ENCODE data around the gene FRRS1.

DNA sequence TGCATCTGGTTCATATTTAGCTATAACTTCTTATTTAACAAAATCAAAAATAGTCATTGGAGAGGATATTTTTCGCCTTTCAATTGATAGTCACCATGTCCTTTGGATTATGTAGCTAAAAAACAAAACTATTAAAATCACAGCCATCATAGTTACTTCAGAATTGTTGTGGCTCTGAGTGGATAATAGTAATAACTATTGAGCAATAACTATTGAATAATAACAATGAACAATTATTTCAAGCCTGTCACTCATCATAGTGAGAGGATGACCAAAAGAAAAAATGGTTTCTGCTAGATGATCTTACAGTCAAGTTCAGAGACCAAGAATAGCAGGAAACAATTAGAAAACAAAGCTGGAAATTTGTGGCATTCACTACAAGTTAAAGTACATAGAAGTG, 45.3 kb upstream of the FRRS1 start:
- TF ChIP-seq POLR2A (IDR thresholded peaks at IDR 0.05): no peak
- TF ChIP-seq, protein P1, sequence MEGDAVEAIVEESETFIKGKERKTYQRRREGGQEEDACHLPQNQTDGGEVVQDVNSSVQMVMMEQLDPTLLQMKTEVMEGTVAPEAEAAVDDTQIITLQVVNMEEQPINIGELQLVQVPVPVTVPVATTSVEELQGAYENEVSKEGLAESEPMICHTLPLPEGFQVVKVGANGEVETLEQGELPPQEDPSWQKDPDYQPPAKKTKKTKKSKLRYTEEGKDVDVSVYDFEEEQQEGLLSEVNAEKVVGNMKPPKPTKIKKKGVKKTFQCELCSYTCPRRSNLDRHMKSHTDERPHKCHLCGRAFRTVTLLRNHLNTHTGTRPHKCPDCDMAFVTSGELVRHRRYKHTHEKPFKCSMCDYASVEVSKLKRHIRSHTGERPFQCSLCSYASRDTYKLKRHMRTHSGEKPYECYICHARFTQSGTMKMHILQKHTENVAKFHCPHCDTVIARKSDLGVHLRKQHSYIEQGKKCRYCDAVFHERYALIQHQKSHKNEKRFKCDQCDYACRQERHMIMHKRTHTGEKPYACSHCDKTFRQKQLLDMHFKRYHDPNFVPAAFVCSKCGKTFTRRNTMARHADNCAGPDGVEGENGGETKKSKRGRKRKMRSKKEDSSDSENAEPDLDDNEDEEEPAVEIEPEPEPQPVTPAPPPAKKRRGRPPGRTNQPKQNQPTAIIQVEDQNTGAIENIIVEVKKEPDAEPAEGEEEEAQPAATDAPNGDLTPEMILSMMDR (IDR thresholded peaks at IDR 0.05): no peak

Measured in Peyer's patch (tissue), 4 donors.